HepG2 (cell line): ENCODE results near the gene BANP. TPM values are rescaled to one million over a fixed set of nuclear protein-coding genes. Genes with fewer than 3 reads are reported as not detected.
A peak's percentile ranks its signal among the peaks of the same experiment; 100 is the strongest.

Experiments used
- CBX5 ChIP-seq: sonication (generic); formaldehyde crosslinking; IDR thresholded peaks from 2 replicates; pipeline ENCODE4 v1.4.0; 2020; ENCODE audit warnings: missing genetic modification reagents, borderline replicate concordance
- CC2D1A ChIP-seq: sonication (generic); formaldehyde crosslinking; IDR thresholded peaks from 2 replicates; pipeline ENCODE4 v1.8.1; 2023; ENCODE audit warnings: mild to moderate bottlenecking, missing genetic modification reagents
- E2F5 ChIP-seq: sonication (generic); formaldehyde crosslinking; conservative IDR thresholded peaks from 2 replicates; pipeline ENCODE4 v1.4.0; 2020; ENCODE audit warnings: missing genetic modification reagents
- FOXO1 ChIP-seq: sonication (generic); formaldehyde crosslinking; IDR thresholded peaks from 2 replicates; pipeline ENCODE4 v1.4.0; 2020; ENCODE audit warnings: missing genetic modification reagents
- GABPB1 ChIP-seq: IDR thresholded peaks from 2 replicates; pipeline ENCODE4 v1.6.1; 2016; ENCODE audit warnings: mild to moderate bottlenecking, missing genetic modification reagents, moderate library complexity, missing compliant biosample characterization
- GATAD1 ChIP-seq: IDR thresholded peaks from 2 replicates; pipeline ENCODE4 v1.6.1; 2016; ENCODE audit warnings: missing genetic modification reagents, missing compliant biosample characterization
- MAZ ChIP-seq, 2 experiments: sonication (generic) in 1 of 2; formaldehyde crosslinking in 1 of 2; IDR thresholded peaks; 2 replicates each; pipeline versions ENCODE4 v1.5.0 to v1.6.1; 2012 to 2020; ENCODE audit warnings: low read depth in 2 of 2, mild to moderate bottlenecking in 2 of 2, borderline replicate concordance in 1 of 2, improper control_type of control experiment in 1 of 2, low read length in 1 of 2, missing genetic modification reagents in 1 of 2, moderate library complexity in 1 of 2
- MTF2 ChIP-seq: sonication (generic); formaldehyde crosslinking; IDR thresholded peaks from 2 replicates; pipeline ENCODE4 v1.5.0; 2020; ENCODE audit warnings: missing genetic modification reagents, borderline replicate concordance
- NPAS2 ChIP-seq: sonication (generic); formaldehyde crosslinking; IDR thresholded peaks from 2 replicates; pipeline ENCODE4 v1.8.0; 2022; ENCODE audit warnings: mild to moderate bottlenecking, missing genetic modification reagents, borderline replicate concordance
- ONECUT2 ChIP-seq: sonication (generic); formaldehyde crosslinking; IDR thresholded peaks from 2 replicates; pipeline ENCODE4 v1.4.0; 2020; ENCODE audit warnings: missing genetic modification reagents
- RCOR2 ChIP-seq: IDR thresholded peaks from 2 replicates; pipeline ENCODE4 v1.6.1; 2016; ENCODE audit warnings: missing biosample characterization, missing genetic modification reagents
- XRCC5 ChIP-seq: fragments of 200-400 bp; formaldehyde crosslinking; optimal IDR thresholded peaks from 2 replicates; pipeline ENCODE3; 2017; ENCODE audit warnings: mild to moderate bottlenecking, low read length
- ZBTB20 ChIP-seq: sonication (generic); formaldehyde crosslinking; IDR thresholded peaks from 2 replicates; pipeline ENCODE4 v1.8.1; 2023; ENCODE audit warnings: missing genetic modification reagents, low read depth, mild to moderate bottlenecking, borderline replicate concordance
- ZFP41 ChIP-seq: sonication (generic); formaldehyde crosslinking; IDR thresholded peaks from 2 replicates; pipeline ENCODE4 v1.4.0; 2020; ENCODE audit warnings: mild to moderate bottlenecking, missing genetic modification reagents, borderline replicate concordance
- ZNF264 ChIP-seq: sonication (generic); formaldehyde crosslinking; IDR thresholded peaks from 2 replicates; pipeline ENCODE4 v1.4.0; 2020; ENCODE audit warnings: missing genetic modification reagents
- ZNF274 ChIP-seq: sonication (generic); formaldehyde crosslinking; IDR thresholded peaks from 2 replicates; pipeline ENCODE4 v1.5.1; 2020; ENCODE audit warnings: mild to moderate bottlenecking, missing genetic modification reagents
- polyA plus RNA-seq, 8 experiments: library from polyadenylated mRNA; depleted of rRNA in 3 of 8; stranded (reverse) in 7 of 8; unstranded in 1 of 8; fragments of >200 nt; fragmentation: Illumina TruSeq in 4 of 8; extraction: Trizol in 4 of 8; gene quantifications; 2 replicates each; pipeline versions ENCODE4 v1.2.1 to v1.2.3, GENCODE V29; 2011 to 2016; ENCODE audit warnings: low read depth in 4 of 8, missing spikeins in 1 of 8, mixed read lengths in 1 of 8; ENCODE audit not compliant: insufficient read depth in 1 of 8
- total RNA-seq, 5 experiments: library from RNA; depleted of rRNA; stranded (reverse); fragments of >200 nt; fragmentation: Illumina TruSeq; extraction: Trizol; gene quantifications; 2 replicates each; pipeline ENCODE4 v1.2.3, GENCODE V29; 2016; ENCODE audit warnings: low read depth in 1 of 5
- TF ChIP-seq, protein P1 (sequence below): IDR thresholded peaks from 2 replicates; pipeline ENCODE4 v1.6.1; 2016; ENCODE audit warnings: low read depth, missing genetic modification reagents, missing compliant biosample characterization
- TF ChIP-seq, protein P2 (sequence below): sonication (generic); formaldehyde crosslinking; IDR thresholded peaks from 2 replicates; pipeline ENCODE4 v1.8.1; 2023; ENCODE audit warnings: missing genetic modification reagents, inconsistent platforms, borderline replicate concordance
- TF ChIP-seq, protein P3 (sequence below): sonication (generic); formaldehyde crosslinking; IDR thresholded peaks from 2 replicates; pipeline ENCODE4 v1.4.0; 2020; ENCODE audit warnings: missing genetic modification reagents; ENCODE audit errors: not compliant biosample characterization

BANP gene
- total and polyA plus RNA-seq, 2 of the 13 experiments (the other 11 are each of a cell fraction or from before 2014, with no cell fraction given): 20.2 to 23.8 TPM

- TF ChIP-seq, protein P1, sequence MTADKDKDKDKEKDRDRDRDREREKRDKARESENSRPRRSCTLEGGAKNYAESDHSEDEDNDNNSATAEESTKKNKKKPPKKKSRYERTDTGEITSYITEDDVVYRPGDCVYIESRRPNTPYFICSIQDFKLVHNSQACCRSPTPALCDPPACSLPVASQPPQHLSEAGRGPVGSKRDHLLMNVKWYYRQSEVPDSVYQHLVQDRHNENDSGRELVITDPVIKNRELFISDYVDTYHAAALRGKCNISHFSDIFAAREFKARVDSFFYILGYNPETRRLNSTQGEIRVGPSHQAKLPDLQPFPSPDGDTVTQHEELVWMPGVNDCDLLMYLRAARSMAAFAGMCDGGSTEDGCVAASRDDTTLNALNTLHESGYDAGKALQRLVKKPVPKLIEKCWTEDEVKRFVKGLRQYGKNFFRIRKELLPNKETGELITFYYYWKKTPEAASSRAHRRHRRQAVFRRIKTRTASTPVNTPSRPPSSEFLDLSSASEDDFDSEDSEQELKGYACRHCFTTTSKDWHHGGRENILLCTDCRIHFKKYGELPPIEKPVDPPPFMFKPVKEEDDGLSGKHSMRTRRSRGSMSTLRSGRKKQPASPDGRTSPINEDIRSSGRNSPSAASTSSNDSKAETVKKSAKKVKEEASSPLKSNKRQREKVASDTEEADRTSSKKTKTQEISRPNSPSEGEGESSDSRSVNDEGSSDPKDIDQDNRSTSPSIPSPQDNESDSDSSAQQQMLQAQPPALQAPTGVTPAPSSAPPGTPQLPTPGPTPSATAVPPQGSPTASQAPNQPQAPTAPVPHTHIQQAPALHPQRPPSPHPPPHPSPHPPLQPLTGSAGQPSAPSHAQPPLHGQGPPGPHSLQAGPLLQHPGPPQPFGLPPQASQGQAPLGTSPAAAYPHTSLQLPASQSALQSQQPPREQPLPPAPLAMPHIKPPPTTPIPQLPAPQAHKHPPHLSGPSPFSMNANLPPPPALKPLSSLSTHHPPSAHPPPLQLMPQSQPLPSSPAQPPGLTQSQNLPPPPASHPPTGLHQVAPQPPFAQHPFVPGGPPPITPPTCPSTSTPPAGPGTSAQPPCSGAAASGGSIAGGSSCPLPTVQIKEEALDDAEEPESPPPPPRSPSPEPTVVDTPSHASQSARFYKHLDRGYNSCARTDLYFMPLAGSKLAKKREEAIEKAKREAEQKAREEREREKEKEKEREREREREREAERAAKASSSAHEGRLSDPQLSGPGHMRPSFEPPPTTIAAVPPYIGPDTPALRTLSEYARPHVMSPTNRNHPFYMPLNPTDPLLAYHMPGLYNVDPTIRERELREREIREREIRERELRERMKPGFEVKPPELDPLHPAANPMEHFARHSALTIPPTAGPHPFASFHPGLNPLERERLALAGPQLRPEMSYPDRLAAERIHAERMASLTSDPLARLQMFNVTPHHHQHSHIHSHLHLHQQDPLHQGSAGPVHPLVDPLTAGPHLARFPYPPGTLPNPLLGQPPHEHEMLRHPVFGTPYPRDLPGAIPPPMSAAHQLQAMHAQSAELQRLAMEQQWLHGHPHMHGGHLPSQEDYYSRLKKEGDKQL (CRISPR knock-in tag): no peak; the same call in 1 of the 2 replicates
- 0 out of 2 replicates have a peak, but pooled peaks have one; percentile 38 for TF ChIP-seq RCOR2 (CRISPR knock-in tag)
- peak; percentile 99 for TF ChIP-seq MAZ (IDR thresholded peaks at IDR 0.05; ENCODE audit: borderline replicate concordance, low read depth, low read length)
- TF ChIP-seq MAZ (CRISPR knock-in tag; IDR thresholded peaks at IDR 0.05; ENCODE audit: low read depth): peak; percentile 100
- TF ChIP-seq, protein P2, sequence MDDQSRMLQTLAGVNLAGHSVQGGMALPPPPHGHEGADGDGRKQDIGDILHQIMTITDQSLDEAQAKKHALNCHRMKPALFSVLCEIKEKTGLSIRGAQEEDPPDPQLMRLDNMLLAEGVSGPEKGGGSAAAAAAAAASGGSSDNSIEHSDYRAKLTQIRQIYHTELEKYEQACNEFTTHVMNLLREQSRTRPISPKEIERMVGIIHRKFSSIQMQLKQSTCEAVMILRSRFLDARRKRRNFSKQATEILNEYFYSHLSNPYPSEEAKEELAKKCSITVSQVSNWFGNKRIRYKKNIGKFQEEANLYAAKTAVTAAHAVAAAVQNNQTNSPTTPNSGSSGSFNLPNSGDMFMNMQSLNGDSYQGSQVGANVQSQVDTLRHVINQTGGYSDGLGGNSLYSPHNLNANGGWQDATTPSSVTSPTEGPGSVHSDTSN (CRISPR knock-in tag): 0 out of 2 replicates have a peak, but pooled peaks have one; percentile 22
- peak; percentile 85 for TF ChIP-seq ZNF274 (CRISPR knock-in tag)
- peak; percentile 86 for TF ChIP-seq ZNF264
- no peak for TF ChIP-seq CC2D1A (CRISPR knock-in tag)
- TF ChIP-seq E2F5 (CRISPR knock-in tag): peak; percentile 74; the same call in 1 of the 2 replicates
- TF ChIP-seq MTF2 (CRISPR knock-in tag): no peak
- no peak for TF ChIP-seq NPAS2 (CRISPR knock-in tag)
- TF ChIP-seq GABPB1: peak; percentile 97
- TF ChIP-seq ONECUT2: no peak
- 0 out of 2 replicates have a peak, but pooled peaks have one; percentile 59 for TF ChIP-seq FOXO1
- TF ChIP-seq GATAD1 (CRISPR knock-in tag): peak; percentile 88
- peak; percentile 90 for TF ChIP-seq ZFP41
- peak; percentile 97 for TF ChIP-seq XRCC5
- peak; percentile 85; the same call in 1 of the 2 replicates for TF ChIP-seq CBX5 (CRISPR knock-in tag)
- peak; percentile 80 for TF ChIP-seq ZBTB20 (CRISPR knock-in tag)
- TF ChIP-seq, protein P3, sequence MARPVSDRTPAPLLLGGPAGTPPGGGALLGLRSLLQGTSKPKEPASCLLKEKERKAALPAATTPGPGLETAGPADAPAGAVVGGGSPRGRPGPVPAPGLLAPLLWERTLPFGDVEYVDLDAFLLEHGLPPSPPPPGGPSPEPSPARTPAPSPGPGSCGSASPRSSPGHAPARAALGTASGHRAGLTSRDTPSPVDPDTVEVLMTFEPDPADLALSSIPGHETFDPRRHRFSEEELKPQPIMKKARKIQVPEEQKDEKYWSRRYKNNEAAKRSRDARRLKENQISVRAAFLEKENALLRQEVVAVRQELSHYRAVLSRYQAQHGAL (CRISPR knock-in tag): peak; percentile 93
Observed at GRCh38 chr16:87950765-87951551, at the start of gene BANP (continued).
